D721Med (cell line): Measurements from ENCODE around the gene TMEM223.
"Not testable (repeated sequence)": the region's sequence is repeated elsewhere in the genome, so short reads cannot be mapped to it uniquely, and the experiment has no call there.

Experiments
- DNase-seq: peaks from one replicate; pipeline ENCODE4 v3.0.0; 2011; ENCODE audit warnings: low spot score; ENCODE audit not compliant: insufficient read length
- FAIRE-seq: peaks from 2 replicates; lab custom pipeline; 2011; peaks lifted over from hg19 to GRCh38; lab: Jason Lieb, UNC
- TF ChIP-seq, protein P1 (sequence below): IDR thresholded peaks from 2 replicates; pipeline ENCODE4 v1.5.1; 2012; ENCODE audit warnings: mild to moderate bottlenecking, control low read depth; ENCODE audit not compliant: insufficient read depth; ENCODE audit errors: missing control alignments

Gene TMEM223

DNA sequence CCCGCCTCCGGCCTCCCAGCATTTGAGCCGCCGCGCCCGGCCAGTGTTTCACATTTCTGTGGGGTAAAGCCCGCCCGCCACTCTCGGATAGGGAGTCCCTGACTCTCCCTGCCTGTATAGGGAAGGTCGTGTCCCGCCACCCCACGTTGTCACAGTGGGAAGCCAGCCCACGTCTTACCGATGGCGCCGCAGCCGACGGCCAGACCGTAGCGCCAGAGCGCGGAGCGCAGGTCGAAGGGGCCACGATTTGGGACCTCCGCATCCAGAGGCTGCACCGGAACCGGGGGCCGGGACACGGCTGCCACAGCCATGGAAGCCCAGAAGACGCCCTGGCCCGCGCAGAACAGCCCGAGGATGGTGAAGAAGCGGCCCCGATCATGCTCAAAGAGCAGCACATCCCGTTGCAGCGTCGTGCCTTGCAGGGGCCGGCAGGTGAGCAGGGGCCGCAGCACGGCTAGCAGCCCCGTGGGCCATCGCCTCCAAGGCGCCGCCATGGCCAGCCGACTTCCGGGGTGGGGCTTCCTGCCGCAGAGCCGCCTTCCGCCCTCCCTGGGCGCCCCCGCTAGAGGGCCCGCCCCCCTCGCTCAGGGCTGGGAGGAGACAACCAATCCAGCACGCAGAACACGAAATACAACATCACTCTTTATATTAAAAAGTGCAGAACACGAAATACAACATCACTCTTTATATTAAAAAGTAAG, at the start of gene TMEM223:
Gene TMEM223 (minus strand): TSS at position 506 of the 701 bp plus-strand sequence. CDS start 12 bp downstream, at position 494.
- TF ChIP-seq, protein P1, sequence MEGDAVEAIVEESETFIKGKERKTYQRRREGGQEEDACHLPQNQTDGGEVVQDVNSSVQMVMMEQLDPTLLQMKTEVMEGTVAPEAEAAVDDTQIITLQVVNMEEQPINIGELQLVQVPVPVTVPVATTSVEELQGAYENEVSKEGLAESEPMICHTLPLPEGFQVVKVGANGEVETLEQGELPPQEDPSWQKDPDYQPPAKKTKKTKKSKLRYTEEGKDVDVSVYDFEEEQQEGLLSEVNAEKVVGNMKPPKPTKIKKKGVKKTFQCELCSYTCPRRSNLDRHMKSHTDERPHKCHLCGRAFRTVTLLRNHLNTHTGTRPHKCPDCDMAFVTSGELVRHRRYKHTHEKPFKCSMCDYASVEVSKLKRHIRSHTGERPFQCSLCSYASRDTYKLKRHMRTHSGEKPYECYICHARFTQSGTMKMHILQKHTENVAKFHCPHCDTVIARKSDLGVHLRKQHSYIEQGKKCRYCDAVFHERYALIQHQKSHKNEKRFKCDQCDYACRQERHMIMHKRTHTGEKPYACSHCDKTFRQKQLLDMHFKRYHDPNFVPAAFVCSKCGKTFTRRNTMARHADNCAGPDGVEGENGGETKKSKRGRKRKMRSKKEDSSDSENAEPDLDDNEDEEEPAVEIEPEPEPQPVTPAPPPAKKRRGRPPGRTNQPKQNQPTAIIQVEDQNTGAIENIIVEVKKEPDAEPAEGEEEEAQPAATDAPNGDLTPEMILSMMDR, result no peak
- peak; percentile 78 for DNase-seq
- no peak for FAIRE-seq

GRCh38 chr11:62840721-62841360, 49.0 kb upstream of the TMEM223 start:
- DNase-seq, FAIRE-seq: not testable (repeated sequence)

DNA sequence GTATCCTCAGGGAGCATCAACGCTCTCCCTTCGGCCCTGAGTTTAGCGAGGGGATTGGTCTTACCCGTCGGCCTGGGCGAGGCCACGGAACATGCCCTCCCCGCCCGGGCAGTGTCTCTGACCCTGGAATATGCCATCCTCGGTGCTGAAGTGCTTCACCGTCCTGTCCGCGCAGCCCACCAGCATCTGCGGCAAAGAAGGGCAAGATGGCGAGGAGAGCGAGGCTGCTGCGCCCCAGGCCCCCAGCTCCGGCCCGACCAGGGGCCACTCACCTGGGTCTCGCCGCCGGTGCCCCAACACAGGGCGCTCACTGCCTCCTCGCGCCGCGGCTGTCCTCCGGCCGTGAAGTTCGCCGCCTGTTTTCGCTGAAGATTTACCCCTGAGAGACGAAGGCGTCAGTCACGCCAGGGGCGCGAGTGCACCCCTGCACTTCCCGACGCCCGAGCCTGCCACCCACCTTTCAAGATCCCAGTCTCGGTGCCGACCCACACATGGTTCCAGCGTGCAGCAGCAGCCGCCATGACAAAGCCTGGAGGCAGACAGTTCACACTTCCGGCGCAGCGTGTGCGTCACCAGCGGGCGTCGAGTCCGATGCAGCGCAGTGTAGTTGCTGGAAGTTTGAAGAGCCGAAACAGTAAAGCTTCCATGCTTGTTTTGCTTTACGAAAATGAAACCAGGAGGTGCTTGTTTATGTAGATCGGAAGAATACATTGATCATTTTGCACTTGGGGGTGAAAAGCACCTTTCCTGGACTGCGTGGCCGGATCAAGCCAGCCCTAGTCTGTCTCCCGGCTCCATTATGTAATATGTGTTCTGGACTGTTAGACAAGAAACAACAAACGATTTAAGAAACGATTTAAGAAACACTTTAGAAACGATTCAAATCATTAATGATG, 47.5 kb upstream of the TMEM223 start, which contains the start of gene WDR74:
Gene WDR74 (minus strand): TSS at position 541 of the 896 bp plus-strand sequence. CDS start 20 bp downstream, at position 521.
- TF ChIP-seq, protein P1, result no peak
- peak; percentile 78 for DNase-seq
- no peak for FAIRE-seq

DNA sequence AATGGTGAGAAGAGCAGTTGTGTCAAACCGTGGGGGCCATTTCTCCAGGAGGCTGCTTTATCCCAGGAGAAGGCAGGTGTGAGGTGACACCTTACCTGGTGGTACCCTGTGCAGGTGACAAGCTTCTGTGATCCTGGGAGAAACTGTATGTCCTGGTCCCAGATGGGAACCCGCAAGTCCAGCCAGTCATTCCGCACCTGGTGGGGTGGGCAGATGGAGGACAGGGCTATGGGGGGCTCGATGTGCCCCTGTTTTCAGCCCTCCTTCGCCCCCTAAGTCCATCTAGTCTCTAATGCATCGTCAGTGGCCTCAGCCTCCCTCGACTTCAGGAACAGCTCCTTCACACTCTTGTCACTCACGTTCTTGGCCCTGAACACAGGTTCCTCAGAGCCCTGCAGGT, 43.5 kb upstream of the TMEM223 start:
- DNase-seq (no peak), FAIRE-seq (no peak)
- TF ChIP-seq, protein P1, result no peak

DNA sequence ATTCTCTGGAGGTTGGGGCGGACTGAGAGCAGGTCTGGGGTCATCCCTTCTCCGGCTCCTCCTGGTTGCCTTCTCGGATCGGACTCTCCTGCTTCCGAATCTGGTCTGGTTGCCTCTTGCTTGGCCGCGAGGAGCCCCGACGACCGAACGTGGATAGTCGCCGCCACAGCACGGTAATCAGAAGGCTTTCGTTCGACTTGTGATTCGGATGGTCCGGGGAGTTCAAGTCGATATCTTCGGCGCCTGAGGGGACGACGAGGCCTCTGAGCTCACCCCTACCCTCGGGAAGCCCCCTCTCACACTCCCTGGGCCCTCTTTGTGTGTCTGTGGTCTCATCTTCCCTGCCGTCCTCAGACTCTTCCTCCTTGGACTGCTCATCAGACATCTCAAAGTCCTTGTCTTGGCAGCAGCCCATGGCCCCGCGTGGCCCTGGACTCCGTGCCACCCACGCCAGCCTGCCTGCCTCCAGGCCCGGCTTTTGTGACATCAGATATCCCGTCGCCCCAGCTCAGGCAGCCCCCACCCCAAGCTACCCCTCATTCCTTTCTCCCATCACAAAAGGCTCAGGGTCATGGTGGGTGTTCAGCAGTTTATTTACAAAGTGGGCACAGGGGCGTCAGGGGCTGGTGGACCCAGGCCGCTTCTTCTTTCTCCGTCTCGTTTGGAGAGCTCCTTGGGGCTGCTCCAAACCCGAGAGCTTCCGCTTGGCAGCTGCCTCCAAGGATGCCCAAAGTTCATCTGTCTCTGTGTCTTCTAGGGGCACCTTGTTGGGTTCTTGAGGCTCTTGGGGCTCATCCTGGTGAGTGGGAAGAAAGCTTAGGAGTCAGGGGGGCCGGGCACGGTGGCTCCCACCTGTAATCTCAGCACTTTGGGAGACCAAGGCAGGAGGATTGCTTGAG, 40.8 kb upstream of the TMEM223 start, which contains the start of gene TEX54:
Gene TEX54 (minus strand): TSS at position 506 of the 899 bp plus-strand sequence.
- TF ChIP-seq, protein P1, result no peak
- FAIRE-seq (no peak), DNase-seq (no peak)

DNA sequence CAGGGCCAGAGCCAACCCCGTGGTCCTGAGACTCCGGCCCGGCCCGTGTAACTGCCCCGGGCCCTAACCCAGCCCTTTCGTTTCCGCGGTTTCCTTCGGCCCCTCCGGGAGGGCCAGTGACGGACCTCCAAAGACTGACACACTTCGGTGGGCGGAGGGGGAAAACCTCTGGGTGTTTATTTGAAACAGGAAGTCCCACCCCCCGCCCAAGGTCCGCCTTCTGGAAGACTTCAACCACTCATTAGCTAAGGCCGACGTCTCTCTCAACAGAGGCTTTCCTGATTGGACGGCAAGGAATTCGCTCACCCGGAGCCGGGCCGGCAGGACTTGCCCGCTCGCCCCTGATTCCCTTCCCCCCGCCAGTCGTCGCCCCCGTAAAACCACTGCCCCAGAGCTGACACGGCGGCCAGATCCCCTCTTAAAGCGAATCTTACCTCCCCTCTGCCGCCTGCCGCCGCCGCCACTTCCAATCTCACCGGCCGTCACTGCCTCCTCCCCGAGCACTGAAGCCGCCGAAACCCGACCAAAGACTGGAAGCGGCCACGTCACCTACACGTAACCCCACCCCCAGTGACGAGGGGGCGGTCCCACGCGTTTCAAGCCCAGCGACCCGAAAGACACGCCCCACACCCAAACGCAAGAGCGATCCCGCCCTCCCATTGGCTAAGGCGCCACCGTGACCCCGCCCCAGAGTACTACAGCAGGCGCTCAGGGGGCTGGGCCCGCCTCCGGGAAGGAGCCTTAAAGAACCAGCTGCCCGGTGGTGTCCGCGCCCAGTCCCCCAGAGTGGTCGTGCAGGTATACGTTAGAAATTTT, 39.9 kb upstream of the TMEM223 start, which contains the start of gene STX5:
Gene STX5 (minus strand): TSS at position 532 of the 816 bp plus-strand sequence. CDS start 808 bp downstream, outside the sequence.
- FAIRE-seq (no peak), DNase-seq (peak; percentile 96)
- TF ChIP-seq, protein P1, result no peak
